H1 (cell line): ENCODE data around the gene CTNS. TPM values are rescaled to one million over a fixed set of nuclear protein-coding genes. Genes with fewer than 3 reads are reported as not detected.

Source experiments
- SUZ12 ChIP-seq: fragments of 200-600 bp; sonication (generic); IDR thresholded peaks from 2 replicates; pipeline ENCODE4 v1.6.1; 2012; ENCODE audit warnings: mild to moderate bottlenecking, inconsistent platforms, low read length, moderate library complexity, mixed read lengths
- YY1 ChIP-seq: IDR thresholded peaks from 2 replicates; pipeline ENCODE4 v1.6.1; 2011; ENCODE audit warnings: low read depth, mild to moderate bottlenecking, low read length
- polyA plus RNA-seq, 7 experiments: library from polyadenylated mRNA; depleted of rRNA in 3 of 7; stranded (reverse) in 5 of 7; unstranded in 2 of 7; fragments of >200 nt in 5 of 7; fragments of 200-250 nt in 2 of 7; gene quantifications; 1 replicate in 5 of 7; 2 replicates in 1 of 7; 4 replicates in 1 of 7; pipeline versions ENCODE4 v1.2.1 to v1.2.3, GENCODE V29; 2011 to 2013; ENCODE audit warnings: missing spikeins in 2 of 7, mixed read lengths in 2 of 7
- total RNA-seq: library from RNA; stranded (reverse); fragmentation: NEBNext Ultra II Directional; extraction: Animal tissue kit (Norgen Biotek cat#: 25700); gene quantifications from 2 replicates; pipeline ENCODE4 v1.2.1, GENCODE V29; 2021

Gene CTNS
- total and polyA plus RNA-seq, 2 of the 8 experiments (the other 6 are each of a cell fraction or from before 2014, with no cell fraction given): 11.6 to 12.9 TPM

- TF ChIP-seq YY1: no peak
- TF ChIP-seq SUZ12: no peak
Observed at GRCh38 chr17:3693141-3693540, 56.6 kb downstream of the CTNS start (continued).
